ENCODE results near the gene KRABD2.
A peak's percentile ranks its signal among the peaks of the same experiment; 100 is the strongest.
"Not testable (repeated sequence)": the region's sequence is repeated elsewhere in the genome, so short reads cannot be mapped to it uniquely, and the experiment has no call there.

Gene KRABD2

GRCh38 chr17:8383143-8383822 is 6.8 kb upstream of the KRABD2 start, which contains the start of gene RPL26:
TSS of gene RPL26 (minus strand) at chr17:8383193. CDS start at chr17:8382310, 883 bp downstream.
- H3K36me3 ChIP-seq, result peaks cover 32 to 39% (median 35%) of the 10 kb centered on the region in 4 donors
- H3K27ac ChIP-seq (replicated peaks in 1 of 4), result peak within 1 kb of the TSS; percentile 88 to 96 (median 90)
- H3K27me3 ChIP-seq, result no peaks in the 10 kb centered on the region
- H3K4me3 ChIP-seq, result peak within 1 kb of the TSS; percentile 72 to 84 (median 76)
- no peaks in the 10 kb centered on the region for H3K9me3 ChIP-seq
- TF ChIP-seq EP300 (IDR thresholded peaks at IDR 0.05) (no peak), POLR2AphosphoS5 (IDR thresholded peaks at IDR 0.05) (peak; percentile 93 to 97), POLR2A (IDR thresholded peaks at IDR 0.05; ENCODE audit: low read depth) (no peak), CTCF (IDR thresholded peaks at IDR 0.05) (peak; percentile 96 to 99 (median 99))
- peak; percentile 99 for DNase-seq (ENCODE audit: extremely low spot score)
- 1% methylated on average over 33 of the region's 55 CpGs for WGBS
- H3K4me1 ChIP-seq, result peaks cover 34 to 51% (median 44%) of the 10 kb centered on the region in 4 donors
- intact Hi-C loops (cut with DNase I), result loop anchor here (10.0 kb wide), 1 partner anchor 158 kb away; no protein-coding TSS in a partner anchor

DNA sequence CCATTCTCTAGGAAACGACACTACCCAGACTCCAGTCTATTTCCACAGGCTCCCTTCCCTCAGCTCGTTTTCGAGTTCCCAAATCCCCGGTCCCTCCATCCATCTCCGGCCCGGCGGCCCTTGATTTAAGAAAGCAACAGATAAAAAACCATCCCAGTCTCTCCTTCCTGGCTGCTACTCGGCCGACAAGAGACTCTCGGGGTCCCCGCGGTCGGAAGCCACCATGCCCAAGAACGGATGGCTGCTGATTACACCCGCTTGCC is 6.3 kb upstream of the KRABD2 start:
- 2% methylated on average over 7 of the region's 15 CpGs for WGBS
- H3K27me3 ChIP-seq, result no peaks in the 10 kb centered on the region
- peaks cover 34 to 44% (median 39%) of the 10 kb centered on the region in 4 donors for H3K36me3 ChIP-seq
- DNase-seq (ENCODE audit: extremely low spot score), result no peak
- H3K4me3 ChIP-seq, result peak overlapping the region; percentile 72 to 84 (median 76)
- TF ChIP-seq EP300 (IDR thresholded peaks at IDR 0.05) (no peak), POLR2AphosphoS5 (IDR thresholded peaks at IDR 0.05) (no peak), POLR2A (IDR thresholded peaks at IDR 0.05; ENCODE audit: low read depth) (peak; percentile 85)
- H3K27ac ChIP-seq (replicated peaks in 1 of 4), result peak overlapping the region; percentile 88 to 96 (median 90)
- intact Hi-C loops (cut with DNase I), result loop anchor here (10.0 kb wide), 1 partner anchor 158 kb away; no protein-coding TSS in a partner anchor
- no peaks in the 10 kb centered on the region for H3K9me3 ChIP-seq
- peaks cover 34 to 51% (median 44%) of the 10 kb centered on the region in 4 donors for H3K4me1 ChIP-seq

DNA sequence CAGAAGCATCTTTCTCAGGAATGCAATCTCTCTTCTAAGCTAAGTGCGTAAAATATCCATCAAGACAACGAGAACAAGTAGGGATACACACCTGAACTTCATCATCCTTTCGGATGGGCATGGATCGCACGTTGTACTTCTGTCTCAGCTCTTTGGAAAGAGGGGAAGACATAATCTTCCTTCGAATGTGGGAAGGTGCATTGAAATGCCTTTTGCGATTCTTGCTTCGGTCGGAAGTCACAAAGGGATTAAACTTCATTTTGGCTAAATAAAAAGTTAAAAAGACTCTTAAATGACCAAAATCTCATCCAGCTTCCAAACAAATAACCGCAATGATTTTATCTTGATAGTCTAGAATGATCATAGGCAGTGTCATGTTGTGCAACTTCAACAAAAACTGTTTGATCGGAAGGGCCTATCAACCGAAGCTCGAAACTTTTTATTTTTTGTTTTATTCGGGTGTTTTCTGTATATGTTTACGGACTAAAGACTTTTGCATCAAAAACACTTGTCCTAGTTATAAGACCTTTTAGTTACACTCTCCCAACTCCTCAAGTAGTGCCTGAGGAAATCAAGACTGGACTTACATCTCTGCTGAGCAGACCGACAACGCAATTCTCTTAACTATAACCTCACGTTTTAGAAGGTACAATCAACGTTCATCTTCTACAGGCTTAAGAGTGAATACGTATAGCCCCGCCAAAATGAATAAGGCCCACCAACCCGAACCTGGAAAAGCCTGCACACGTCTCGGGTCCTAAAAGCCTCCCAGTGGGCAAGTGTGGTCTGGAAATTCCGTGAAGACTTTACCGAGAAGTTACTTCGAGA is 5.8 kb upstream of the KRABD2 start:
- Histone ChIP-seq H3K36me3 (peaks cover 40 to 49% (median 45%) of the 10 kb centered on the region in 4 donors), H3K4me3 (peak overlapping the region; percentile 72 to 84 (median 76)), H3K4me1 (peaks cover 34 to 51% (median 45%) of the 10 kb centered on the region in 4 donors), H3K27ac (replicated peaks in 1 of 4) (peak overlapping the region; percentile 88 to 96 (median 90)), H3K27me3 (no peaks in the 10 kb centered on the region), H3K9me3 (no peaks in the 10 kb centered on the region)
- intact Hi-C loops (cut with DNase I), result loop anchor here (10.0 kb wide), 1 partner anchor 157 kb away; no protein-coding TSS in a partner anchor
- no peak for TF ChIP-seq POLR2A (IDR thresholded peaks at IDR 0.05; ENCODE audit: low read depth)
- TF ChIP-seq EP300 (IDR thresholded peaks at IDR 0.05), result no peak
- TF ChIP-seq CTCF (IDR thresholded peaks at IDR 0.05), result no peak
- no peak for TF ChIP-seq POLR2AphosphoS5 (IDR thresholded peaks at IDR 0.05)
- 24% methylated on average over 27 of the region's 27 CpGs for WGBS
- DNase-seq (ENCODE audit: extremely low spot score), result no peak

- WGBS, result 77% methylated on average over 3 of the region's 3 CpGs
- H3K4me3 ChIP-seq, result no peak overlapping the region
- no peak for DNase-seq (ENCODE audit: extremely low spot score)
- intact Hi-C loops (cut with DNase I), result loop anchor here (10.0 kb wide), 1 partner anchor 155 kb away; no protein-coding TSS in a partner anchor
- H3K9me3 ChIP-seq, result no peaks in the 10 kb centered on the region
- H3K27me3 ChIP-seq, result no peaks in the 10 kb centered on the region
- peaks cover 41 to 54% (median 49%) of the 10 kb centered on the region in 4 donors for H3K36me3 ChIP-seq
- H3K4me1 ChIP-seq, result peaks cover 48 to 66% (median 59%) of the 10 kb centered on the region in 4 donors
- TF ChIP-seq CTCF (IDR thresholded peaks at IDR 0.05), result no peak
- no peak overlapping the region for H3K27ac ChIP-seq (replicated peaks in 1 of 4)
Observed at GRCh38 chr17:8380049-8380448, 3.5 kb upstream of the KRABD2 start.

GRCh38 chr17:8378117-8378516 is 1.6 kb upstream of the KRABD2 start:
- intact Hi-C loops (cut with DNase I); H3K27me3 ChIP-seq; H3K4me3 ChIP-seq; H3K9me3 ChIP-seq; H3K27ac ChIP-seq (replicated peaks in 1 of 4); DNase-seq (ENCODE audit: extremely low spot score): not testable (repeated sequence)
- Histone ChIP-seq H3K36me3 (peaks cover 41 to 54% (median 49%) of the 10 kb centered on the region in 4 donors), H3K4me1 (peaks cover 47 to 56% (median 54%) of the 10 kb centered on the region in 4 donors)
- WGBS, result 83% methylated on average over 8 of the region's 8 CpGs
